GM12865 (cell line): Measurements from ENCODE around the gene CD58.

Source experiments
- DNase-seq: peaks from one replicate; pipeline ENCODE4 v3.0.0; 2010; ENCODE audit warnings: low read depth
- H3K4me3 ChIP-seq: 2 replicates; pipeline ENCODE4 v1.5.1; 2011; ENCODE audit warnings: mild to moderate bottlenecking, low read depth, low read length, control low read depth
- TF ChIP-seq, protein P1 (sequence below): IDR thresholded peaks from 2 replicates; pipeline ENCODE4 v1.5.1; 2011; ENCODE audit warnings: low read length, control low read depth, low read depth, inconsistent platforms; ENCODE audit not compliant: insufficient read depth; ENCODE audit errors: missing control alignments

Gene CD58

DNA sequence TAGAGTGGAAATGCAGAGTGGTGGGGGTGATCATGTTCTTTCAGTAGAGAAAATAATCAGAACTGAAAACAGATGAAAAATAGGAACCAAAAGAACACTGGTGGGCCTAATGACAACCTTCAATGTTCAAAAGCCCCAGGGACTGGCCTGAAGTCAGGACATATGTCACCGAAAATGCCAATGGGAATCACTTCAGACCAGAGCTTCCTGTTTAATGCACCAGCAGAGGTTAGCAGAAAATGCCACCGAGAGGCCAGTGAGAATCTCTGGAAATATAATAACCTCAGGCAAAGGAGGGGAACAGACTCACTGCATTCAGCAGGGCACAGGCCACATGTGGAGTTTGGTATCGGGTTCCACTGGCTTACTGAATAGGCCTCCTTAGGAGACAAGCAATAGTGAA, 15.9 kb upstream of the CD58 start:
- TF ChIP-seq, protein P1, sequence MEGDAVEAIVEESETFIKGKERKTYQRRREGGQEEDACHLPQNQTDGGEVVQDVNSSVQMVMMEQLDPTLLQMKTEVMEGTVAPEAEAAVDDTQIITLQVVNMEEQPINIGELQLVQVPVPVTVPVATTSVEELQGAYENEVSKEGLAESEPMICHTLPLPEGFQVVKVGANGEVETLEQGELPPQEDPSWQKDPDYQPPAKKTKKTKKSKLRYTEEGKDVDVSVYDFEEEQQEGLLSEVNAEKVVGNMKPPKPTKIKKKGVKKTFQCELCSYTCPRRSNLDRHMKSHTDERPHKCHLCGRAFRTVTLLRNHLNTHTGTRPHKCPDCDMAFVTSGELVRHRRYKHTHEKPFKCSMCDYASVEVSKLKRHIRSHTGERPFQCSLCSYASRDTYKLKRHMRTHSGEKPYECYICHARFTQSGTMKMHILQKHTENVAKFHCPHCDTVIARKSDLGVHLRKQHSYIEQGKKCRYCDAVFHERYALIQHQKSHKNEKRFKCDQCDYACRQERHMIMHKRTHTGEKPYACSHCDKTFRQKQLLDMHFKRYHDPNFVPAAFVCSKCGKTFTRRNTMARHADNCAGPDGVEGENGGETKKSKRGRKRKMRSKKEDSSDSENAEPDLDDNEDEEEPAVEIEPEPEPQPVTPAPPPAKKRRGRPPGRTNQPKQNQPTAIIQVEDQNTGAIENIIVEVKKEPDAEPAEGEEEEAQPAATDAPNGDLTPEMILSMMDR, result no peak
- DNase-seq, result peak; percentile 69
- H3K4me3 ChIP-seq, result no peak overlapping the region

DNA sequence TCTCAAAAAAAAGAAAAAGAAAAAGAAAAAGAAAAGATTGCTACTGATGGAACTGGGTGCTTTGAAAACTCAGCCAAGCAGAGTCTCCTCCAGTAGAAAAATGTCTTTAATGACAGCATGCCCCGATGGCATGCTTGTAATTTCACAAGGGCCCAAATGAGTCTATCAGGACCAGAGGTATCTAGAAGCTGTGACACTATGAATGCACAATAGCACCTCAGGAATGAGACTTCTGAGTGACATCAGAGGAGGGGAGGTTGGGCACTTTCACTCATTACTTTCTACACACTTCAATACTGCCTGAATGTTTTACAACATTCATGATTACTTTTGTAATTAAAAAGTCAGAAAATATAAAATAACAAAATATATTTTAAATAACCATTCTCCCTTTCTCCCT, 15.1 kb upstream of the CD58 start:
- no peak for DNase-seq
- H3K4me3 ChIP-seq, result no peak overlapping the region
- TF ChIP-seq, protein P1, result no peak

DNA sequence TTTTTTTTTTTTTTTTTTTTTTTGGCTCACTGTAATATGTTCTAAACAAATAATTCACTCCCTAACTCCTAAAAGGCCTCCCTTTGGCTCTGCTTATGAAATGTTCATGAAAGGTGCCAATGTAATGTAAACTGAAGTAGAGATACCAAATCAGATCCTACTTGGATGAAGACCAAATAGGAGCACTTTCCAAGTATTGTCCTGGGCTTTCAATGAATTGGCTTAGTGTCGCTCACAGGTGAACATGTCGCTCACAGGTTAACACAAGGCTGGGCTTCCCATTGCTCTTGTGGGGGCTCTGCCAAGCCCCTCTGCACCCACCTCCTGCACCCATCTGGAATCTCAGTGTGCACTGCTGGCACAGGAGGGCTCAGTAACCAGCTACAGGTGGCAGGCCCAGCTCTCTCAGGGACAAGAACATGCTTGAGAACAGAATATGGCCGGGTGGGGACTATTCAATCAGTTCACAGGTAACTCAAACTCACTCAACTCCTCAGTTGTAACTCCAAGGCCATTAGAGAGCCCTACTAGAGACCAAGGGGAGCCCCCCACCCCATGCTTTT, 10.6 kb upstream of the CD58 start:
- H3K4me3 ChIP-seq, result no peak overlapping the region
- TF ChIP-seq, protein P1, result no peak
- DNase-seq, result no peak

DNA sequence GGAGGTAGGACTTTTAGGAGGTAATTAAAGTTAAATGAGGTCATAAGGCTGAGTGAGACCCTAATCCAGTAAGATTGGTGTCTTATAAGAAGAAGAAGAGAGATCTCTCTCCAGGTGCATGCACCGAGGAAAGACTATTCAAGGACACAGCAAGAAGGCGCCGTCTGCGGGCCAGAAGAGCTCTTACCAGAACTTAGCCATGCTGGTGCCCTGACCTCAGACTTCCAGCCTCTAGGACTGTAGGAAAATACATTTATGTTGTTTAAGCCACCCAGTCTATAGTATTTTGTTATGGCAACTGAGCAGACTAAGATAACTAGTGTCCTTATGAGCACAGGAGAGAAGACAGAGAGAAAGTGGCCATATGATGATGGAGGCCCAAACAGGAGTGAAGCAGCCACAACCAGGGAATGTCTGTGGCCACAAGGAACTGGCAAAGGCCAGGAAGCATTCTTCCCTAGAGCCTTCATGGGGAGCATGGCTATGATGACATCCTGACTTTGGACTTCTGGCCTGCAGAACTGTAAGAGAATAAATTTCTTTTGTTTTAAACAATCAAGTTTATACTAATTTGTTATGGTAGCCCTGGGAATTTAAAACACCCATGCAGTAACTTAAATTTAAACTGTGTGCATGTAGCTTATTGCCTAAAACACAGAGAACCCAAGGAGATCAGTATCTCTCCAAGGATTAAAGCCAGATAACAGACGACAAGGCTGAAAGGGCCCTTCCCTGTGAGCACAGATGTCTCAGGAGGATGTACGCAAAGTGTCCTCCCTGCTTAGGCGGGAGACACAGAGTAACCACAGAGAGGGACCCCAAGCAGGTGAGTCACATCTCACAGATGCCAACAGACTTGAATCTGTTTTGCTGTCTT, 9.9 kb upstream of the CD58 start:
- TF ChIP-seq, protein P1, result no peak
- no peak overlapping the region for H3K4me3 ChIP-seq
- DNase-seq, result no peak

DNA sequence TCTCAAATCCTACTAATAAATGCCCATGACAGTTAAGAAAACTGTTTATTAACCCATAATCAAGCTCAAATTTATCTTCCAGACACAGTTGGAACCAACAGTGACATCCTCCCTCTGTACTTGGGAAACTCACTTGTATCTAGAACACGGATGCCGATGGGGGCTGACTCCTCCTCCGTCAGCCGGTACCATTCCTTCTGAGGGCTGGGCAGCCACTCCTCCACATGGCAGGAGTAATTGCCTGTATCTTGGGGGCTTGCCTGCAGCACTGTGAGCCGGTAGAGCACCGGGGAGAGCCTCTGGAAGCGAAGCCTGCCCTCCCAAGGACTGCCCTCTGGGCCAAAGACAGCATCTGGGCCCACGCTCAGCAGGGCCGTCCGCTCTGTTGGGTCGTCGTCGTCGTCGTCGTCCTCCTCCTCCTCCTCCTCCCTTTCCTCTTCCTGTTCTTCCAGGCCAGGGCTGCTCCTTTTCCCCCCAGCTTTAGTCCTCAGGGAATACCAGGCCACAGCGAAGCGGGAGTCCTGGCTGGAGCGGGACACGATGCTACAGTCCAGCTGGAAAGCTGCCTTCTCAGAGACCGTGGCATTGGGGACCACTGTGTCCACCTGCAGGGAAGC, 8.5 kb upstream of the CD58 start:
- DNase-seq, result no peak
- H3K4me3 ChIP-seq, result no peak overlapping the region
- TF ChIP-seq, protein P1, result no peak

DNA sequence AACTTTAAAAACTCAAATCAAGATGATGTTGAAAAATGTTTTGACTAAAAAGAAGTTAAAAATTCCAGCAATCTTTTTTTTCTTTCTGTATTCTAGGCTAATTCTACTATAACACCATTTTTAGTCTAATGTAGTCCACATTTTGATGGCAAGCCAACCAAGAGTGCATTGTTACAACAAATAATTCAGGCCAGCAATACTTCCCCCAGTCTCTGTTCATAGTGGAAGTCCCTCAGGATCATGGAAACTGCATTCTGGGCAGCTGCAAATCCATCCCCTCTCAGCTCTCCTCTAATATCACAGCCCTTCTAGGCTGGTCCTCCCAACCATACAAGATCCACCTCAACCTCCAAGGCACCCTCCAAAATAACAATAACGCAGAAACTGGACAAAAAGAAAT, 7.8 kb upstream of the CD58 start:
- no peak overlapping the region for H3K4me3 ChIP-seq
- TF ChIP-seq, protein P1, result no peak
- no peak for DNase-seq
